WTC11 (cell line): ENCODE results near the gene MYRF. TPM values are rescaled to one million over a fixed set of nuclear protein-coding genes. Genes with fewer than 3 reads are reported as not detected.

Source experiments
- ATAC-seq: fragments of 200-7000 bp; cut with Tn5 transposase; 2 replicates; pipeline ENCODE4 v1.10.0; 2021; ENCODE audit warnings: mild to moderate bottlenecking, moderate library complexity
- CTCF ChIA-PET: fragments of 300-600 bp; sonication (Branson Sonifier 250); formaldehyde crosslinking; loops from one replicate; lab custom pipeline; 2021; ENCODE audit warnings: antibody characterized with exemption; lab: Charles Lee
- POLR2A ChIA-PET: fragments of 350-600 bp; sonication (Branson Sonifier 250); formaldehyde crosslinking; loops from one replicate; lab custom pipeline; 2021; ENCODE audit warnings: antibody characterized with exemption; lab: Charles Lee
- DNase-seq: peaks from one replicate; pipeline ENCODE4 v3.0.0; 2021; ENCODE audit warnings: low spot score
- H3K27ac Mint-ChIP-seq: 2 replicates; pipeline ENCODE4 v1.8.0; 2021; ENCODE audit warnings: mixed read lengths
- H3K27me3 Mint-ChIP-seq: 2 replicates; pipeline ENCODE4 v1.8.0; 2021; ENCODE audit warnings: low read depth, mild to moderate bottlenecking, moderate library complexity, mixed read lengths
- H3K36me3 Mint-ChIP-seq: 2 replicates; pipeline ENCODE4 v1.8.0; 2021; ENCODE audit warnings: mixed read lengths
- H3K4me1 Mint-ChIP-seq: 2 replicates; pipeline ENCODE4 v1.8.0; 2022; ENCODE audit warnings: mixed read lengths
- H3K4me3 Mint-ChIP-seq: 2 replicates; pipeline ENCODE4 v1.8.0; 2021; ENCODE audit warnings: mild to moderate bottlenecking, moderate library complexity, mixed read lengths
- H3K9me3 Mint-ChIP-seq: 2 replicates; pipeline ENCODE4 v1.8.0; 2021; ENCODE audit warnings: mixed read lengths
- ATF3 ChIP-seq: sonication (generic); formaldehyde crosslinking; conservative IDR thresholded peaks from 2 replicates; pipeline ENCODE4 v1.8.1; 2022; ENCODE audit warnings: mild to moderate bottlenecking, missing genetic modification reagents
- CBFB ChIP-seq: sonication (generic); formaldehyde crosslinking; IDR thresholded peaks from 2 replicates; pipeline ENCODE4 v1.8.1; 2022; ENCODE audit warnings: mild to moderate bottlenecking, low read depth, missing genetic modification reagents
- GTF2I ChIP-seq: fragments of 250-450 bp; sonication (Bioruptor Pico); conservative IDR thresholded peaks from 2 replicates; pipeline ENCODE4 v1.4.0; 2021; ENCODE audit warnings: mild to moderate bottlenecking
- JUN ChIP-seq: sonication (generic); formaldehyde crosslinking; IDR thresholded peaks from 2 replicates; pipeline ENCODE4 v1.8.0; 2023; ENCODE audit warnings: mild to moderate bottlenecking, missing genetic modification reagents
- KAT7 ChIP-seq: sonication (generic); formaldehyde crosslinking; IDR thresholded peaks from 2 replicates; pipeline ENCODE4 v1.8.1; 2023; ENCODE audit warnings: missing genetic modification reagents, mild to moderate bottlenecking, borderline replicate concordance
- NR1H2 ChIP-seq: sonication (generic); formaldehyde crosslinking; IDR thresholded peaks from 2 replicates; pipeline ENCODE4 v1.9.0; 2021; ENCODE audit warnings: mild to moderate bottlenecking, moderate library complexity, missing genetic modification reagents
- SMAD3 ChIP-seq: sonication (generic); formaldehyde crosslinking; IDR thresholded peaks from 2 replicates; pipeline ENCODE4 v1.8.0; 2022; ENCODE audit warnings: missing genetic modification reagents, mild to moderate bottlenecking, borderline replicate concordance
- SMAD4 ChIP-seq: sonication (generic); formaldehyde crosslinking; IDR thresholded peaks from 2 replicates; pipeline ENCODE4 v1.8.0; 2022; ENCODE audit warnings: mild to moderate bottlenecking, missing genetic modification reagents
- ZNF263 ChIP-seq: sonication (generic); formaldehyde crosslinking; IDR thresholded peaks from 2 replicates; pipeline ENCODE4 v1.8.1; 2022; ENCODE audit warnings: low read depth, mild to moderate bottlenecking, moderate library complexity, missing genetic modification reagents
- ZNF317 ChIP-seq: sonication (generic); formaldehyde crosslinking; IDR thresholded peaks from 2 replicates; pipeline ENCODE4 v1.8.1; 2023; ENCODE audit warnings: low read depth, mild to moderate bottlenecking, moderate library complexity, missing genetic modification reagents, borderline replicate concordance
- ZNF671 ChIP-seq: fragments of 250-450 bp; sonication (Bioruptor Pico); IDR thresholded peaks from 2 replicates; pipeline ENCODE4 v1.8.0; 2021; ENCODE audit warnings: mild to moderate bottlenecking
- total RNA-seq: library from RNA; stranded (reverse); gene quantifications from 3 replicates; pipeline ENCODE4 v1.2.3, GENCODE V29; 2021
- TF ChIP-seq, protein P1 (sequence below): fragments of 200-600 bp; IDR thresholded peaks from 2 replicates; pipeline ENCODE4 v1.8.0; 2022; ENCODE audit warnings: antibody characterized with exemption
- TF ChIP-seq, protein P2 (sequence below): fragments of 250-450 bp; sonication (Bioruptor Pico); conservative IDR thresholded peaks from 2 replicates; pipeline ENCODE4 v1.9.0; 2021; ENCODE audit warnings: mild to moderate bottlenecking
- TF ChIP-seq, protein P3 (sequence below): sonication (generic); formaldehyde crosslinking; IDR thresholded peaks from 2 replicates; pipeline ENCODE4 v1.8.1; 2023; ENCODE audit warnings: mild to moderate bottlenecking, missing genetic modification reagents
- TF ChIP-seq, protein P4 (sequence below): sonication (generic); formaldehyde crosslinking; IDR thresholded peaks from 2 replicates; pipeline ENCODE4 v1.8.0; 2023; ENCODE audit warnings: mild to moderate bottlenecking, missing genetic modification reagents

MYRF gene
- total RNA-seq, 1 experiment from 2014 or later = 5.9 TPM

DNA sequence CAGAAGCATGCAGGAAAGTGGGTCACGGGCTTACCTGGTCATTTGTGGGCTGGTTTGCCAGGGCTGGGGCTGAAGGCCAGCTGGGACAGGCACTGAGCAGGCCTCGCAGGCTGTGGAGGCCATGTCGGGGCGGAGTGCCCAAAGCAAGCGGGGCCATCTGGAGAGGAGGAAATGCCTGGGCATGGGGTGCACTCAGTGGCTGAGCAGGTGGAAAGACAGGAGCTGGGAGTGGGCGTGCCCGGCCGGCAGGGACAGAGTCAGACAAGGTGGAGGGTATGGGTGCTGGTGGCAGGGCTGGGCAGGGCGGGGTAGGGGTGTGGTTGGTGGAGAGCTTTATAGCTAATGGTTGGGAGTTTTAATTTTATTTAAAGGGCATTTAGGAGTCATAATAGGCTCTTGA is 44.9 kb upstream of the MYRF start:
- DNase-seq (no peak), ATAC-seq (no peak)
- ChIA-PET POLR2A (no interaction called here), CTCF (interaction anchor here (0.7 to 4.7 kb wide), 5 partner anchors 13 to 81 kb away, joined by 3 to 37 read pairs (median 3); no protein-coding TSS in a partner anchor)
- Mint-ChIP-seq H3K4me1 (peaks cover 14% of the 10 kb centered on the region), H3K4me3 (no peak overlapping the region), H3K27me3 (no peaks in the 10 kb centered on the region), H3K9me3 (no peaks in the 10 kb centered on the region), H3K36me3 (no peaks in the 10 kb centered on the region), H3K27ac (0 out of 2 replicates have a peak overlapping the region, but pooled peaks have one; percentile 44)
- TF ChIP-seq CBFB = no peak
- TF ChIP-seq SMAD4 (CRISPR knock-in tag) = no peak

GRCh38 chr11:61709110-61709509 is 43.3 kb upstream of the MYRF start:
- H3K27me3 Mint-ChIP-seq = no peaks in the 10 kb centered on the region
- no peak overlapping the region for H3K4me3 Mint-ChIP-seq
- no peak for ATAC-seq
- TF ChIP-seq, protein P1, sequence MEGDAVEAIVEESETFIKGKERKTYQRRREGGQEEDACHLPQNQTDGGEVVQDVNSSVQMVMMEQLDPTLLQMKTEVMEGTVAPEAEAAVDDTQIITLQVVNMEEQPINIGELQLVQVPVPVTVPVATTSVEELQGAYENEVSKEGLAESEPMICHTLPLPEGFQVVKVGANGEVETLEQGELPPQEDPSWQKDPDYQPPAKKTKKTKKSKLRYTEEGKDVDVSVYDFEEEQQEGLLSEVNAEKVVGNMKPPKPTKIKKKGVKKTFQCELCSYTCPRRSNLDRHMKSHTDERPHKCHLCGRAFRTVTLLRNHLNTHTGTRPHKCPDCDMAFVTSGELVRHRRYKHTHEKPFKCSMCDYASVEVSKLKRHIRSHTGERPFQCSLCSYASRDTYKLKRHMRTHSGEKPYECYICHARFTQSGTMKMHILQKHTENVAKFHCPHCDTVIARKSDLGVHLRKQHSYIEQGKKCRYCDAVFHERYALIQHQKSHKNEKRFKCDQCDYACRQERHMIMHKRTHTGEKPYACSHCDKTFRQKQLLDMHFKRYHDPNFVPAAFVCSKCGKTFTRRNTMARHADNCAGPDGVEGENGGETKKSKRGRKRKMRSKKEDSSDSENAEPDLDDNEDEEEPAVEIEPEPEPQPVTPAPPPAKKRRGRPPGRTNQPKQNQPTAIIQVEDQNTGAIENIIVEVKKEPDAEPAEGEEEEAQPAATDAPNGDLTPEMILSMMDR = no peak
- TF ChIP-seq SMAD4 (CRISPR knock-in tag) = no peak
- TF ChIP-seq, protein P2, sequence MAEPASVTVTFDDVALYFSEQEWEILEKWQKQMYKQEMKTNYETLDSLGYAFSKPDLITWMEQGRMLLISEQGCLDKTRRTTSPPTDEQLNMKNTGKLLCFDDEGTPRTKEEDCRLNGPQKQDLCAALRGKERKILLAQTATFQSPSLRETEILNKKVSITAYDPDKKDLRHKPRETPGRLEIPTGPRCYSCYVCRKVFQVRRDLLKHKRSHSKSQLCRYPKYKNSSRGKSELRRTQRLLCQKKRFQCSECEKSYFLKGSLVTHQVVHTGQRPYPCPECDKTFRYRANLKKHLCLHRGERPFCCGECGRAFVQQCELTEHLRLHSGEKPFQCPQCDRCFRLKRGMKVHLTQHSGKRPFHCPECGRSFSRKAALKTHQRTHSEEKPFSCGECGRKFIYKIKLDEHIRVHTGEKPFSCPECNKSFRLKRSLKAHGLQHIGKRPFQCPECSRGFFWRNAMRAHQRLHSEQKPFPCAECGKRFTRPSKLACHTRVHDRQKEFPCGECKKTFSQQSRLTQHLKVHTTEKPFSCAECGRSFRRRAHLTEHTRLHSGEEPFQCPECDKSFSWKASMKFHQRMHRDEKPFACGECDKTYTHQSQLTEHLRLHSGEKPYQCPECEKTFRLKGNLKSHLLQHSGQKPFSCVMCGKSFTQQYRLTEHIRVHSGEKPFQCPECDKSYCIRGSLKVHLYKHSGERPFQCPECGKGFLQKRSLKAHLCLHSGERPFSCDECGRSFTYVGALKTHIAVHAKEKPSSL (CRISPR knock-in tag) = no peak
- no peak for TF ChIP-seq SMAD3 (CRISPR knock-in tag)
- no peak for TF ChIP-seq ZNF671
- TF ChIP-seq NR1H2 = no peak
- no peak for TF ChIP-seq ZNF317
- TF ChIP-seq, protein P3, sequence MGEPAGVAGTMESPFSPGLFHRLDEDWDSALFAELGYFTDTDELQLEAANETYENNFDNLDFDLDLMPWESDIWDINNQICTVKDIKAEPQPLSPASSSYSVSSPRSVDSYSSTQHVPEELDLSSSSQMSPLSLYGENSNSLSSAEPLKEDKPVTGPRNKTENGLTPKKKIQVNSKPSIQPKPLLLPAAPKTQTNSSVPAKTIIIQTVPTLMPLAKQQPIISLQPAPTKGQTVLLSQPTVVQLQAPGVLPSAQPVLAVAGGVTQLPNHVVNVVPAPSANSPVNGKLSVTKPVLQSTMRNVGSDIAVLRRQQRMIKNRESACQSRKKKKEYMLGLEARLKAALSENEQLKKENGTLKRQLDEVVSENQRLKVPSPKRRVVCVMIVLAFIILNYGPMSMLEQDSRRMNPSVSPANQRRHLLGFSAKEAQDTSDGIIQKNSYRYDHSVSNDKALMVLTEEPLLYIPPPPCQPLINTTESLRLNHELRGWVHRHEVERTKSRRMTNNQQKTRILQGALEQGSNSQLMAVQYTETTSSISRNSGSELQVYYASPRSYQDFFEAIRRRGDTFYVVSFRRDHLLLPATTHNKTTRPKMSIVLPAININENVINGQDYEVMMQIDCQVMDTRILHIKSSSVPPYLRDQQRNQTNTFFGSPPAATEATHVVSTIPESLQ (CRISPR knock-in tag) = no peak
- no peak for TF ChIP-seq JUN (CRISPR knock-in tag)
- no peak for TF ChIP-seq KAT7
- TF ChIP-seq, protein P4, sequence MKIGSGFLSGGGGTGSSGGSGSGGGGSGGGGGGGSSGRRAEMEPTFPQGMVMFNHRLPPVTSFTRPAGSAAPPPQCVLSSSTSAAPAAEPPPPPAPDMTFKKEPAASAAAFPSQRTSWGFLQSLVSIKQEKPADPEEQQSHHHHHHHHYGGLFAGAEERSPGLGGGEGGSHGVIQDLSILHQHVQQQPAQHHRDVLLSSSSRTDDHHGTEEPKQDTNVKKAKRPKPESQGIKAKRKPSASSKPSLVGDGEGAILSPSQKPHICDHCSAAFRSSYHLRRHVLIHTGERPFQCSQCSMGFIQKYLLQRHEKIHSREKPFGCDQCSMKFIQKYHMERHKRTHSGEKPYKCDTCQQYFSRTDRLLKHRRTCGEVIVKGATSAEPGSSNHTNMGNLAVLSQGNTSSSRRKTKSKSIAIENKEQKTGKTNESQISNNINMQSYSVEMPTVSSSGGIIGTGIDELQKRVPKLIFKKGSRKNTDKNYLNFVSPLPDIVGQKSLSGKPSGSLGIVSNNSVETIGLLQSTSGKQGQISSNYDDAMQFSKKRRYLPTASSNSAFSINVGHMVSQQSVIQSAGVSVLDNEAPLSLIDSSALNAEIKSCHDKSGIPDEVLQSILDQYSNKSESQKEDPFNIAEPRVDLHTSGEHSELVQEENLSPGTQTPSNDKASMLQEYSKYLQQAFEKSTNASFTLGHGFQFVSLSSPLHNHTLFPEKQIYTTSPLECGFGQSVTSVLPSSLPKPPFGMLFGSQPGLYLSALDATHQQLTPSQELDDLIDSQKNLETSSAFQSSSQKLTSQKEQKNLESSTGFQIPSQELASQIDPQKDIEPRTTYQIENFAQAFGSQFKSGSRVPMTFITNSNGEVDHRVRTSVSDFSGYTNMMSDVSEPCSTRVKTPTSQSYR = no peak
- TF ChIP-seq ATF3 = no peak
- no peak for TF ChIP-seq ZNF263 (CRISPR knock-in tag)
- TF ChIP-seq GTF2I (CRISPR knock-in tag) = no peak
- TF ChIP-seq, all 79 proteins: peak for 0
- no peak overlapping the region for H3K27ac Mint-ChIP-seq
- peaks cover 14% of the 10 kb centered on the region for H3K4me1 Mint-ChIP-seq
- ChIA-PET CTCF (interaction anchor here (1.0 to 4.7 kb wide), 14 partner anchors 10 to 263 kb away, joined by 3 to 37 read pairs (median 8); no protein-coding TSS in a partner anchor), POLR2A (interaction anchor here (1.9 kb wide), 1 partner anchor 10 kb away, joined by 12 read pairs; no protein-coding TSS in a partner anchor)
- H3K36me3 Mint-ChIP-seq = no peaks in the 10 kb centered on the region
- DNase-seq = no peak
- H3K9me3 Mint-ChIP-seq = no peaks in the 10 kb centered on the region
